Karpas-422 (cell line): ENCODE measurements around the gene SERPINB10. TPM values are rescaled to one million over a fixed set of nuclear protein-coding genes. Genes with fewer than 3 reads are reported as not detected.

ENCODE experiments used
- DNase-seq: peaks from one replicate; pipeline ENCODE4 v3.0.0-alpha.2; 2015
- H2AFZ ChIP-seq: fragments of 200-600 bp; sonication (generic); 2 replicates; pipeline ENCODE4 v1.6.1; 2014; ENCODE audit warnings: antibody characterized with exemption, low read length, mixed read lengths
- H3K27ac ChIP-seq: fragments of 200-600 bp; sonication (generic); 2 replicates; pipeline ENCODE4 v1.5.1; 2014; ENCODE audit warnings: mild to moderate bottlenecking, low read length, moderate library complexity
- H3K27me3 ChIP-seq: fragments of 200-600 bp; sonication (generic); 2 replicates; pipeline ENCODE4 v1.6.1; 2014; ENCODE audit warnings: low read length, mixed read lengths
- H3K36me3 ChIP-seq: fragments of 200-600 bp; sonication (generic); 2 replicates; pipeline ENCODE4 v1.6.1; 2014; ENCODE audit warnings: low read length, mixed read lengths; ENCODE audit not compliant: insufficient read depth
- H3K4me1 ChIP-seq: fragments of 200-600 bp; sonication (generic); 2 replicates; pipeline ENCODE4 v1.6.1; 2014; ENCODE audit warnings: mild to moderate bottlenecking, low read length, mixed read lengths
- H3K4me2 ChIP-seq: fragments of 200-600 bp; sonication (generic); 2 replicates; pipeline ENCODE4 v1.6.1; 2014; ENCODE audit warnings: low read length, low read depth, mild to moderate bottlenecking; ENCODE audit not compliant: poor library complexity, severe bottlenecking
- H3K4me3 ChIP-seq: fragments of 200-600 bp; sonication (generic); 2 replicates; pipeline ENCODE4 v1.5.1; 2014; ENCODE audit warnings: mild to moderate bottlenecking, antibody characterized with exemption, low read length, mixed read lengths
- H3K79me2 ChIP-seq: fragments of 200-600 bp; sonication (generic); 2 replicates; pipeline ENCODE4 v1.6.1; 2014; ENCODE audit warnings: mild to moderate bottlenecking, low read length, mixed read lengths
- H3K9ac ChIP-seq: fragments of 200-600 bp; sonication (generic); 2 replicates; pipeline ENCODE4 v1.6.0; 2014; ENCODE audit warnings: low read length
- H3K9me2 ChIP-seq: fragments of 200-600 bp; sonication (generic), shearing (Covaris generic); replicated peaks from 2 replicates; pipeline ENCODE4 v1.6.0; 2014; ENCODE audit warnings: mild to moderate bottlenecking, low read length, moderate library complexity; ENCODE audit not compliant: insufficient read depth
- H3K9me3 ChIP-seq: fragments of 300-700, 200-600 bp; sonication (generic); 2 replicates; pipeline ENCODE4 v1.6.1; 2014; ENCODE audit warnings: low read length, mixed read lengths
- H4K20me1 ChIP-seq: fragments of 200-600 bp; sonication (generic); 2 replicates; pipeline ENCODE4 v1.6.1; 2014; ENCODE audit warnings: mild to moderate bottlenecking, antibody characterized with exemption, low read length, low read depth; ENCODE audit not compliant: insufficient read depth
- total RNA-seq: library from RNA; depleted of rRNA; stranded (reverse); fragments of >200 nt; shearing (Covaris generic); gene quantifications from 2 replicates; pipeline ENCODE4 v1.2.3, GENCODE V29; 2014; ENCODE audit warnings: low replicate concordance

The SERPINB10 gene
- total RNA-seq, 1 experiment from 2014 or later, result not detected

DNA sequence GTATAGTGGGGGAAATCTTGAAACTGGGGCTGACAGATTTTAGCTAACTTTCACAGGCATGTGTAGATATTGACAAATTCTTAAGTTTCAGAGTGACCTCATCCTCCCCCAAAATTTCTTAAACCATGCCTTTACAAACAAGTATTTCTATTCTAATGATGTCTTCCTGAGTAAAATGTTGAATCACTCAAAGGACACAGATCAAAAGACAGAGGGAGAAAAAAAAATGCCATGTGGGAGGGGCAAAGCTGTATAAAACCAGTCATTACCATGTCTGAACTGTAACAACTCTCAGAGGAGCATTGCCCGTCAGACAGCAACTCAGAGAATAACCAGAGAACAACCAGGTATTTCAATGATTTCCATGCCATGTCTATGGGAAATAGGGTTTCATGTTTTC lies 20.3 kb upstream of the SERPINB10 start, which contains the start of gene SERPINB2:
SERPINB2 (plus strand) TSS at position 282 of the 400 bp plus-strand sequence. CDS start 3,740 bp downstream, outside the sequence.
- H3K9ac ChIP-seq, result no peak within 1 kb of the TSS
- no peak within 1 kb of the TSS for H3K4me2 ChIP-seq
- H3K36me3 ChIP-seq, result no peaks in the 10 kb centered on the region
- DNase-seq, result no peak
- no peak within 1 kb of the TSS for H3K4me3 ChIP-seq
- H3K79me2 ChIP-seq, result no peaks in the 10 kb centered on the region
- H2AFZ ChIP-seq, result no peak within 1 kb of the TSS
- H3K4me1 ChIP-seq, result no peaks in the 10 kb centered on the region
- no peaks in the 10 kb centered on the region for H3K27me3 ChIP-seq
- no peak within 1 kb of the TSS for H3K27ac ChIP-seq
- H3K9me3 ChIP-seq, result no peaks in the 10 kb centered on the region
- H4K20me1 ChIP-seq, result no peaks in the 10 kb centered on the region
- no peaks in the 10 kb centered on the region for H3K9me2 ChIP-seq

DNA sequence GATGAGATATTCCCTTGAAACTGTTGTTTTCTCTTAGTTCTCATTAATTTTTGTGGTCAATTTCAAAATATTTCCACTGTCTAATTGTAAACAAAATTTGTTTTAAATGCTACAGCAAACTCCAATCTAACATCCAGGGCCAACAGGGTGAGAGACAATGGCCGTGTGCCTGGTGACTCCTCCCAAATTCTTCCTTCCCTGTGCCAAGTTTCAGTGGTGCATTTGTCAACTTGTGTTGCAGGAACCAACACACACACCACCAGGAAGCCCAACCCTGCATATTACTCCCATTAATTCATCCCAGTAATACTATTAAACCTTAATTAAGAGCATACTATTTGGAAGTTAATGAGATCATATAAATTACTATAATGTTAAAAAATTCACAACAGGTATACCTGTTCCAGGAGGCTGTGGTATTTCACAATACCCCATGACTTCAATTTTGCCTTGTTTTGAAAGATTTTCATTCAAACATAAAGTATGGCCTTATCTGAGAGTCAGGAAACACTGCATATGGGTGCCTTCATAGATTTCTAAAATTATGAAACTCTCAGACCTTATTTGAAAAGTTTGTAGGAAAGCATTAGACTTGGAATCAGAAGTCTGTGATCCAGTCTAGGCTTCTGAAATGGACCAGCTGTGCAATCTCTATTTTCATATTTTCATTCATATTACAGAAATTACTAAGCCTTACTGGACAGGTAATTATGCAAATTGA lies 19.1 kb upstream of the SERPINB10 start:
- H3K79me2 ChIP-seq, result no peaks in the 10 kb centered on the region
- H3K4me2 ChIP-seq, result no peak overlapping the region
- no peaks in the 10 kb centered on the region for H4K20me1 ChIP-seq

DNA sequence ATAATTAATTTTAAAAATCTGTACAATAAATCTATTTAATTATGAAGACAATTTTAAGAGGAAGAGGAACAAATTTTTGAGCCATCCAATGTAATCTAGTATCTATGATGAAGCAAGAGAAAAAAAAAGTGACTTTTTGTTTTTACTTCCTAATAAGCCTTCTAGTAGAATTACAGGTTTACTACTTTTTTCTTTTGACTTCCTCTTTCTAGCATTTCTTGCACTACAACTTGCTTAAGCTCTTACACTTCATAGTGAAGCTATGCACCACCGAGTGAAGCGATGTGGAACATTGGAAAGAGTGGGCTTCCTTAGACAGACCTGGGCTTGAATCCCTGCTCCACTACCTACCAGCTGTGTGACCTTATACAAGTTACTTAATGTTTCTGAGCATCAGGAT lies 18.1 kb upstream of the SERPINB10 start:
- no peaks in the 10 kb centered on the region for H3K27me3 ChIP-seq
- no peaks in the 10 kb centered on the region for H3K4me1 ChIP-seq
- H4K20me1 ChIP-seq, result no peaks in the 10 kb centered on the region
- no peaks in the 10 kb centered on the region for H3K9me2 ChIP-seq
- no peaks in the 10 kb centered on the region for H3K36me3 ChIP-seq
- H3K4me2 ChIP-seq, result no peak overlapping the region
- no peak overlapping the region for H3K27ac ChIP-seq
- DNase-seq, result no peak
- H3K79me2 ChIP-seq, result no peaks in the 10 kb centered on the region
- H2AFZ ChIP-seq, result no peak overlapping the region
- H3K9ac ChIP-seq, result no peak overlapping the region
- H3K9me3 ChIP-seq, result no peaks in the 10 kb centered on the region
- no peak overlapping the region for H3K4me3 ChIP-seq

More for the DNA sequence above, 19.1 kb upstream of the SERPINB10 start:
- H3K27ac ChIP-seq, result no peak overlapping the region
- no peak overlapping the region for H3K4me3 ChIP-seq
- no peak overlapping the region for H2AFZ ChIP-seq
- no peaks in the 10 kb centered on the region for H3K27me3 ChIP-seq
- H3K4me1 ChIP-seq, result no peaks in the 10 kb centered on the region
- H3K36me3 ChIP-seq, result no peaks in the 10 kb centered on the region
- no peaks in the 10 kb centered on the region for H3K9me3 ChIP-seq
- H3K9ac ChIP-seq, result no peak overlapping the region
- H3K9me2 ChIP-seq, result no peaks in the 10 kb centered on the region
- no peak for DNase-seq

DNA sequence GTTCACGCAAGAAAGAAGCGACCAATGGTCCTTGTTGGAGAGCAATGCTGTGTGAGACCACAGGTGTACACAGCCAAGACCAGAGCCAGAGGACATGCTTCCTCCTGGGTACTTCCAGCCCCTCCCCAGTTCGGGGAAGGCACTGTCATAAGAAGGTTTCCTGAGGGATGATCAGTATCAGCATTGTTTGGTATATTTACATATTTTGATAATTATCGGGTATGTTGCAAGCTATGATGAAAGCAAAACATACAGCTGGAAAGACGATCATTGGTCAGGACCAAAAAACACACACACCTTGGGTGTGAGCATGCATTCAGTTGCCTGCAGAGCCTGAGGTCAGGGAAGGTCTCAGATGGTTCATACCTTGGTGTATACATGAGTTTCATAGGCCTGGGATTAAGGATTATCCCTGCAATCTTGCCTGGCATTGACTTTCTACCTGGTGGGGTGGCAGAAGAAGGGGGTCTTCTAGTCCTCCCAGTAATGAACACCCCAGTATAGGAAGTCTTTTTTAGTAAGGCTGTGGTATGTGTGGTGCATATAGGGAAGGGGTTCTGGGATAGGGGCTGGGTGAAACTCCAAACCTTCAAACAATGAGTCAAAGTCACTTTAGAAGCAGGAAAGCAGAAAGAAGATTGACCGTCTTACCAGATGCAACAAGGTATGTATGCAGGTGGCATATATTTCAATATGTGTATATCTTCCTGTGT lies 17.4 kb upstream of the SERPINB10 start:
- H3K4me1 ChIP-seq, result no peaks in the 10 kb centered on the region
- H3K9ac ChIP-seq, result no peak overlapping the region
- no peak overlapping the region for H3K4me2 ChIP-seq
- DNase-seq, result no peak
- H3K9me2 ChIP-seq, result no peaks in the 10 kb centered on the region
- no peak overlapping the region for H3K27ac ChIP-seq
- no peaks in the 10 kb centered on the region for H3K9me3 ChIP-seq
- H3K4me3 ChIP-seq, result no peak overlapping the region
- no peaks in the 10 kb centered on the region for H4K20me1 ChIP-seq
- no peaks in the 10 kb centered on the region for H3K79me2 ChIP-seq
- H2AFZ ChIP-seq, result no peak overlapping the region
- H3K27me3 ChIP-seq, result no peaks in the 10 kb centered on the region
- no peaks in the 10 kb centered on the region for H3K36me3 ChIP-seq

DNA sequence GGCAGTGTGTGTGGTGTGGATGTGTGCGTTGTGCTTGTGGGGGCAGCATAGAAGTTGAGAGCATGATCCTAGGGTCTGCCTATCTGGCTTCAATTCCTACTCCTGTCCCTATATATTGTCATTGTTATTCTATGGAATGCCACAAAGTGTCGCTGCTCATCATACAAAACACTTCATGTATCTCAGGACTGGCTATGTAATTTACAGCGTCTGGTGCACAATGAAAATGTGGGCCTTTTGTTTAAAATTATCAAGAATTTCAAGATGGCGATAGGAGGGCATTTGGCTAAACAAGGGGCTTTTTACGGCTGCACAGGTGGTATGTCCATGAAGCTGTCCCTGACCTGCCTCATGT lies 16.8 kb upstream of the SERPINB10 start:
- no peak overlapping the region for H3K27ac ChIP-seq
- no peaks in the 10 kb centered on the region for H3K36me3 ChIP-seq
- no peaks in the 10 kb centered on the region for H3K9me2 ChIP-seq
- no peak overlapping the region for H3K4me2 ChIP-seq
- no peaks in the 10 kb centered on the region for H3K27me3 ChIP-seq
- no peak overlapping the region for H3K4me3 ChIP-seq
- no peaks in the 10 kb centered on the region for H4K20me1 ChIP-seq
- H2AFZ ChIP-seq, result no peak overlapping the region; the same call in 1 of the 2 replicates
- no peaks in the 10 kb centered on the region for H3K4me1 ChIP-seq
- H3K9me3 ChIP-seq, result no peaks in the 10 kb centered on the region
- no peaks in the 10 kb centered on the region for H3K79me2 ChIP-seq
- no peak overlapping the region for H3K9ac ChIP-seq
- peak; percentile 80 for DNase-seq

DNA sequence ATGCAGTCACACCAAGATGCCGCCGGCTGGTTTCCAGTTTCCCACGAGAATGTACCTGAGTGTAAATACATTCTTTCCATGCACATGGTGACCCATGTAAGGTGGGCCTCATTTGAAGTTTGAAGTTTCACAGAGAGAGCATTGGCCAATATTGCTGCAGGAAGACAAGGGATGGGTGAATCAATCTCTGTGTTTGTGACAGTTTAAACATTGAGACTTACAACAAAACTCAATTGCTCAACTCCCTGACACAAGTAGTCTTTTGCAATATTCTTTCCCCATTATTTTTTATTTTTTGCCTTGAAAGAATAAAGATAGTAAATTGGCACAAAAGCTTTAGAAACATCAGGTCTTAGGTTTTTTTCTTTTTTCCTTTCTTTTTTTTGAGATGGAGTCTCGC lies 15.2 kb upstream of the SERPINB10 start:
- Histone ChIP-seq H2AFZ (no peak overlapping the region), H3K9me2 (no peaks in the 10 kb centered on the region), H3K4me3 (no peak overlapping the region), H3K9me3 (no peaks in the 10 kb centered on the region), H3K27ac (no peak overlapping the region), H3K27me3 (no peaks in the 10 kb centered on the region), H3K36me3 (no peaks in the 10 kb centered on the region), H3K4me1 (no peaks in the 10 kb centered on the region), H3K9ac (no peak overlapping the region), H3K4me2 (no peak overlapping the region), H4K20me1 (no peaks in the 10 kb centered on the region), H3K79me2 (no peaks in the 10 kb centered on the region)
- no peak for DNase-seq

DNA sequence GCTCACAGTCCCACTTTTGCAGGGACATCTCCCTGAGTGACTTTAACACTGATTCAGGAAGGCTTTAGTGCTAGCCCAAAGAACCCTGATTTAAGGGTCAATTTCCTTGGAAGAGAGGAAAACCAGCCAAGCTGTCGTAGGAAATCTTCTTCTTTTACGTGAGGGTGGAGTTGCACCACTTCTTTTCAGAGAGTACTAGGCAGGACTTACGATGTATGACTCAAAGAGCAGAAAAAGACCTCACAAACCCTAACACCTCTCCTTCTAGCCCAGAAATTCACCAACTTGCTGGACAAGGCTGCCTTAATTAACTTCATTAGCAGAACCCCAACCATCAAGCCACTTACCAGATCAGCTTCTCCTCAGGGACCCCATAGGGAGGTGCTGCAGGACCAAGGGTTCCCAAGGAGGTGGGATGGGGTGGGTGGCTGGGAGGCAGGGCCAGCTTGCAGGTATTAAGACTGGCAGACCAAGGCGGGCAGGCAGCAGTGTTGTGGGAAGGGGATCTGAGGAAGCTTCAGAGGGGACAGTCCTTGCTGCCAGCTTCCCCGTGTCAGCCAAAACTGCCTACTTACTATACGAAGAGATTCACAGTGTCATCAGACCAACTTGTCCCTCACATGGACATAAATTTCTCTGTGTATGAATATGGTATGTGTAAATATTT lies 13.5 kb upstream of the SERPINB10 start:
- Histone ChIP-seq H3K4me1 (no peaks in the 10 kb centered on the region), H3K9ac (no peak overlapping the region), H3K4me3 (no peak overlapping the region), H3K27me3 (no peaks in the 10 kb centered on the region), H3K4me2 (no peak overlapping the region), H3K9me3 (no peaks in the 10 kb centered on the region), H4K20me1 (no peaks in the 10 kb centered on the region), H3K36me3 (no peaks in the 10 kb centered on the region), H3K27ac (no peak overlapping the region), H3K9me2 (no peaks in the 10 kb centered on the region), H3K79me2 (no peaks in the 10 kb centered on the region), H2AFZ (no peak overlapping the region)
- no peak for DNase-seq

DNA sequence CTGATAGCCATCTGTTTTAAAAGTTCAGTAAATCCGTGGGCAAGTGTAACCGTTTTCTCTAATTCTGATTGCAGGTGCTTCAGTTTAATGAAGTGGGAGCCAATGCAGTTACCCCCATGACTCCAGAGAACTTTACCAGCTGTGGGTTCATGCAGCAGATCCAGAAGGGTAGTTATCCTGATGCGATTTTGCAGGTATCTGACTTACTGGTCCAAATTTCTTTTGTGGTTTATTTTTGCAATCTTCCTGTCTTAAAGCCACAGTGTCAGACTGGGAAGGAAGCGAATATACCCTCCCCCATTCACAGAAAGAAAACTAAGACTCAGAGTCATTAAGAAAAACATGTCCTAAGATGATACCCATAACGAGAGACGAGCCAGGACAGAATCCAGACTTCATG lies 12.6 kb upstream of the SERPINB10 start:
- Histone ChIP-seq H3K27ac (no peak overlapping the region), H3K9ac (no peak overlapping the region), H3K4me1 (no peaks in the 10 kb centered on the region), H3K9me2 (no peaks in the 10 kb centered on the region), H3K4me2 (no peak overlapping the region), H2AFZ (no peak overlapping the region), H3K4me3 (no peak overlapping the region), H3K79me2 (no peaks in the 10 kb centered on the region), H4K20me1 (no peaks in the 10 kb centered on the region), H3K36me3 (no peaks in the 10 kb centered on the region), H3K27me3 (no peaks in the 10 kb centered on the region), H3K9me3 (no peaks in the 10 kb centered on the region)
- no peak for DNase-seq
